IMR-90 (cell line): ENCODE data around the gene CEBPB. TPM values are rescaled to one million over a fixed set of nuclear protein-coding genes. Genes with fewer than 3 reads are reported as not detected.
"Not testable (repeated sequence)": the region's sequence is repeated elsewhere in the genome, so short reads cannot be mapped to it uniquely, and the experiment has no call there.

Experiments
- ATAC-seq: fragments of 200-7000 bp; cut with Tn5 transposase; 2 replicates; pipeline ENCODE4 v1.9.1; 2020; ENCODE audit warnings: low read depth, mild to moderate bottlenecking, moderate library complexity
- BruUV-seq: library from RNA; stranded (reverse); fragments of 400-500 nt; replicated peaks from 2 replicates; lab custom pipeline; 2021; lab: Mats Ljungman, UMichigan
- CTCF ChIA-PET: fragments of 300-600 bp; formaldehyde crosslinking; extraction: SDS; loops from one replicate; lab custom pipeline; 2021; ENCODE audit warnings: antibody characterized with exemption; lab: Yijun Ruan, JAX
- POLR2A ChIA-PET: fragments of 300-600 bp; sonication (Branson Sonifier 250); formaldehyde crosslinking; loops from one replicate; lab custom pipeline; 2022; ENCODE audit warnings: antibody characterized with exemption; ENCODE audit not compliant: unreplicated experiment; lab: Charles Lee
- DNase-seq: peaks from one replicate; pipeline ENCODE4 v3.0.0; 2013
- H2AFZ ChIP-seq: replicated peaks from 2 replicates; pipeline ENCODE3; 2013; ENCODE audit warnings: low read length, mild to moderate bottlenecking; ENCODE audit not compliant: poor library complexity
- H2AK5ac ChIP-seq: 2 replicates; pipeline ENCODE4 v1.6.1; 2013; ENCODE audit warnings: low read depth, low read length, inconsistent platforms
- H2AK9ac ChIP-seq: replicated peaks from 2 replicates; pipeline ENCODE3; 2013; ENCODE audit warnings: mild to moderate bottlenecking, low read depth, low read length, moderate library complexity; ENCODE audit not compliant: poor library complexity
- H2BK120ac ChIP-seq: 2 replicates; pipeline ENCODE4 v1.6.1; 2013; ENCODE audit warnings: low read depth, low read length, inconsistent platforms
- H2BK15ac ChIP-seq: 3 replicates; pipeline ENCODE4 v1.6.1; 2013; ENCODE audit warnings: low read depth, low read length, inconsistent platforms
- H2BK20ac ChIP-seq: 2 replicates; pipeline ENCODE4 v1.6.1; 2013; ENCODE audit warnings: low read depth, mild to moderate bottlenecking, inconsistent platforms, low read length, moderate library complexity
- H2BK5ac ChIP-seq: 2 replicates; pipeline ENCODE4 v1.6.1; 2013; ENCODE audit warnings: mild to moderate bottlenecking, low read depth, low read length, inconsistent platforms; ENCODE audit not compliant: poor library complexity, severe bottlenecking
- H3K14ac ChIP-seq: replicated peaks from 2 replicates; pipeline ENCODE4 v1.6.1; 2013; ENCODE audit warnings: low read depth, low read length, inconsistent platforms
- H3K18ac ChIP-seq: 2 replicates; pipeline ENCODE4 v1.6.1; 2013; ENCODE audit warnings: low read depth, low read length, control low read depth
- H3K23ac ChIP-seq: 2 replicates; pipeline ENCODE4 v1.6.1; 2013; ENCODE audit warnings: low read depth, low read length, inconsistent platforms
- H3K27ac ChIP-seq: 2 replicates; pipeline ENCODE4 v1.5.1; 2013; ENCODE audit warnings: mild to moderate bottlenecking, control low read depth, low read length; ENCODE audit not compliant: insufficient read depth
- H3K27me3 ChIP-seq: 2 replicates; pipeline ENCODE4 v1.6.1; 2013; ENCODE audit warnings: low read length; ENCODE audit not compliant: control insufficient read depth, insufficient read depth
- H3K36me3 ChIP-seq: 2 replicates; pipeline ENCODE4 v1.6.1; 2013; ENCODE audit warnings: low read length, mixed read lengths; ENCODE audit not compliant: control insufficient read depth, insufficient read depth
- H3K4ac ChIP-seq: 2 replicates; pipeline ENCODE4 v1.6.1; 2013; ENCODE audit warnings: low read depth, low read length, inconsistent platforms
- H3K4me1 ChIP-seq: 2 replicates; pipeline ENCODE4 v1.6.1; 2013; ENCODE audit warnings: low read length, mixed read lengths; ENCODE audit not compliant: control insufficient read depth, insufficient read depth
- H3K4me2 ChIP-seq: 2 replicates; pipeline ENCODE4 v1.6.1; 2013; ENCODE audit warnings: low read depth, mild to moderate bottlenecking, control low read depth, low read length, moderate library complexity
- H3K4me3 ChIP-seq: 2 replicates; pipeline ENCODE4 v1.5.1; 2013; ENCODE audit warnings: low read depth, mild to moderate bottlenecking, control low read depth, low read length, moderate library complexity; ENCODE audit not compliant: insufficient read depth
- H3K56ac ChIP-seq: 2 replicates; pipeline ENCODE4 v1.6.1; 2013; ENCODE audit warnings: low read length, inconsistent platforms; ENCODE audit not compliant: insufficient read depth; ENCODE audit errors: extremely low read depth
- H3K79me1 ChIP-seq, 2 experiments: 2 replicates each; pipeline ENCODE4 v1.6.1; 2013; ENCODE audit warnings: low read length in 2 of 2, inconsistent platforms in 1 of 2, low read depth in 1 of 2
- H3K9ac ChIP-seq: 2 replicates; pipeline ENCODE4 v1.6.1; 2013; ENCODE audit warnings: low read depth, low read length, control low read depth
- H3K9me1 ChIP-seq: 2 replicates; pipeline ENCODE4 v1.6.1; 2013; ENCODE audit warnings: low read length, inconsistent platforms; ENCODE audit not compliant: insufficient read depth
- H3K9me3 ChIP-seq: 2 replicates; pipeline ENCODE4 v1.6.1; 2013; ENCODE audit warnings: low read length; ENCODE audit not compliant: control insufficient read depth, insufficient read depth
- H4K20me1 ChIP-seq: 2 replicates; pipeline ENCODE4 v1.6.1; 2013; ENCODE audit warnings: low read length, inconsistent platforms; ENCODE audit not compliant: insufficient read depth
- H4K5ac ChIP-seq: 2 replicates; pipeline ENCODE4 v1.6.1; 2013; ENCODE audit warnings: mild to moderate bottlenecking, low read depth, low read length, control low read depth
- H4K8ac ChIP-seq, 2 experiments: 2 replicates each; pipeline ENCODE4 v1.6.1; 2013; ENCODE audit warnings: low read depth in 2 of 2, low read length in 2 of 2, control low read depth in 1 of 2, inconsistent platforms in 1 of 2
- H4K91ac ChIP-seq: 2 replicates; pipeline ENCODE4 v1.6.1; 2013; ENCODE audit warnings: low read depth, low read length, inconsistent platforms; ENCODE audit not compliant: insufficient read depth
- WGBS, 2 experiments: methylation state at CpG; one replicate each; pipeline versions ENCODE4 v1.1.5 to v1.1.7; 2013; ENCODE audit warnings: missing lambda C conversion rate in 2 of 2; ENCODE audit not compliant: insufficient read length in 1 of 2; ENCODE audit errors: extremely low coverage in 2 of 2; 5-methylcytosine and 5-hydroxymethylcytosine counted together
- dilution Hi-C: fragments of 300-500 bp; cut with HindIII; formaldehyde crosslinking; loops from one replicate; pipeline ENCODE4 v1.14.3; 2018; ENCODE audit warnings: low sequenced_read_pairs; ENCODE audit not compliant: unreplicated experiment
- in situ Hi-C: fragments of 300-500 bp; cut with MboI; formaldehyde crosslinking; loops from 3 replicates; pipeline ENCODE4 v1.14.3; 2019; ENCODE audit warnings: low sequenced_read_pairs, inconsistent platforms, mixed read lengths
- intact Hi-C: fragments of 100-400 bp; cut with micrococcal nuclease; formaldehyde crosslinking; loops from 2 replicates; pipeline ENCODE4 v1.10.0; 2022
- polyA plus RNA-seq, 3 experiments: library from polyadenylated mRNA; depleted of rRNA; stranded (reverse); fragments of >200 nt; gene quantifications; 2 replicates each; pipeline ENCODE4 v1.2.3, GENCODE V29; 2012; ENCODE audit warnings: low replicate concordance in 1 of 3
- total RNA-seq: library from RNA; depleted of rRNA; stranded (reverse); fragments of >200 nt; gene quantifications from 2 replicates; pipeline ENCODE4 v1.2.3, GENCODE V29; 2012

Gene CEBPB
- total and polyA plus RNA-seq, 2 of the 4 experiments (the other 2 are of a cell fraction), result 3.4 to 17.4 TPM

DNA sequence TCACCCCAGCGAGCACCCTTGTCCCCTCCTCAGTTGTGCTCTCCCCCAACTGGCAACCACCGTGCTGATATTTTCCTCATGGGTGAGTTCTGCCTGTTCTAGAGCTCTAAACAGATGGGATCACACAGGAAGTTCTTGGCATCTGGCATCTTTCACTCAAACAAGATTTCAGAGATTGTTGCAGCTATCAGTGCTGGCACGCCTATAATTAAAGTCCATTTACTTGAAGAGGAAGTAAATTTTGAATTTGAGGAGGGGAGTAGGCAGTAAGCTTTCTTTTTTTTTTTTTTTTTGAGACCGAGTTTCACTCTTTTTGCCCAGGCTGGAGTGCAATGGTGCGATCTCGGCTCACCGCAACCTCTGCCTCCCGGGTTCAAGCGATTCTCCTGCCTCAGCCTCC, 12.0 kb upstream of the CEBPB start:
- H3K27me3 ChIP-seq, H4K91ac ChIP-seq, H3K9ac ChIP-seq, H3K14ac ChIP-seq, H4K20me1 ChIP-seq, H2AK9ac ChIP-seq, H3K9me3 ChIP-seq, H3K4me3 ChIP-seq, BruUV-seq, H3K18ac ChIP-seq, H4K5ac ChIP-seq, H2BK120ac ChIP-seq, H2BK5ac ChIP-seq, H2BK15ac ChIP-seq, H4K8ac ChIP-seq, H3K27ac ChIP-seq, dilution Hi-C loops, H2BK20ac ChIP-seq, H3K4me1 ChIP-seq, H3K9me1 ChIP-seq, H2AFZ ChIP-seq, H3K56ac ChIP-seq, H2AK5ac ChIP-seq, H3K23ac ChIP-seq, ATAC-seq, DNase-seq, H3K4me2 ChIP-seq, H3K4ac ChIP-seq, H3K36me3 ChIP-seq, H3K79me1 ChIP-seq: not testable (repeated sequence)
- in situ Hi-C loops, result loop anchor here (5.0 kb wide), 1 partner anchor 196 kb away; the partner anchor contains the start of gene SNAI1
- POLR2A ChIA-PET, result interaction anchor here (0.6 kb wide), 1 partner anchor 343 kb away, joined by 4 read pairs; no protein-coding TSS in a partner anchor
- 95% methylated on average over 2 of the region's 9 CpGs; no CpG with 5 or more reads in 1 of the 2 experiments for WGBS, 2 experiments
- CTCF ChIA-PET, result interaction anchor here (0.6 to 0.7 kb wide), 5 partner anchors 11 to 284 kb away, joined by 3 to 5 read pairs (median 4); no protein-coding TSS in a partner anchor
- intact Hi-C loops, result loop anchor here (1.0 kb wide), 1 partner anchor 199 kb away; no protein-coding TSS in a partner anchor
